ENCODE measurements around the gene CIZ1.

DNA sequence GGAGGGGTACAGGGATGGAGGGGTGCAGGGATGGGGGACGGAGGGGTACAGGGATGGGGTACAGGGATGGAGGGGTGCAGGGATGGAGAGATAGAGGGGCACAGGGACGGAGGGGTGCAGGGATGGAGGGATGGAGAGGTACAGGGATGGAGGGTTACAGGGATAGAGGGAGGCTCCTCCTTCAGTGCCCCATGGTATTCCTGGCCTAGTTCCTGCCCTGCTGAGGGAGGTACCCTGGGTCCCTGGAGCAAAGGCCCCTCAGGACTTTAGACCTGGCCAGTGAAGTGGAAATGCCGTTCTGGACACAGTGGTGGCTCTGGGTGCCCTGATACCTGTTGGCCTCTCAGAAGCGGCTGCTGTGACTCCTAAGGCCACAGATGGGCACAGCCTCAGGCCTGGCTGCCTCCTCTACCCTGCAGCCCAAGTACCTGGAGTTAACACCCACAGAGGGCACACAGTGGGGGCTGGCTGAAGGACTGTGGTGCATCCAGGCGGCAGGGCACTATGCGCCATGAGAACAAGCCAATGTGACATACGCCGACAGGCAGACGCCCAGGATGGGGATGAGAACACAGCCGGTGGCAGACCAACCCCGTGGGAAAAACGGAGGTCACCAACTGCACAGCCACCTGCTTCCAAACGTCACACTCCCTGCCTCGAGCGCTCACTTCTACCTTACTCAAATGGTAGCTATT, 72.3 kb downstream of the CIZ1 start:
- no peak for TF ChIP-seq EZH2phosphoT487 (IDR thresholded peaks at IDR 0.05; ENCODE audit: insufficient read depth, low read depth)
- TF ChIP-seq EZH2 (IDR thresholded peaks at IDR 0.05; ENCODE audit: insufficient read depth, poor library complexity, severe bottlenecking): no peak
